ENCODE data around the gene MDFI.

DNA sequence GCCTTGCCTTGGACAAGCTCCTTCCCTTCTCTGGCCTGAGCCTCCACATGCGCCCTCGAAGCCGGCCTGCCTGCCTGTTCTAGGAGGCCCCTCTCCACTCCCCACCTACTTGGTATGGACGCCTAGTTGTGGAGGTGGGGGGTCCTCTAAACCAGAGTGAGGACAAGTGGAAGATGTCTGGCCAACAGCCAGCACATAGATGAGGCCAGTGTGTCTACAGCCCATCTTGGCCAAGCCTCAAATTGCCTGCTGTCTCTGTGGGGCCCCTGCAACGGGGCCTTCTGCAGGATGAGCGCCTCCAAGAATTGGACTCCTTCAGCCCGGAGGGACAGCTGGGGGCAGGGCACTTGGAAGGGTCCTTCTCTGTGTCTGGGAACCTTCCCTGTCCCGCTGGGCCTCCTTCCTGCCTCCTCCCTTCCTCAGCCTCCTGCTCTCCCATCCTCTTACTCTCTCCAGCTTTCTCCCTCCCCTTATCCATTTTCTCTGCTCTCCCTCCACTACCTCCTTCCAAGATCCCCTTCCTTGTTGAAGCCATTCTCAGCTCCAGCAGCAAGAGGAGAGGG lies 1.6 kb downstream of the MDFI start:
- TF ChIP-seq, protein P1, sequence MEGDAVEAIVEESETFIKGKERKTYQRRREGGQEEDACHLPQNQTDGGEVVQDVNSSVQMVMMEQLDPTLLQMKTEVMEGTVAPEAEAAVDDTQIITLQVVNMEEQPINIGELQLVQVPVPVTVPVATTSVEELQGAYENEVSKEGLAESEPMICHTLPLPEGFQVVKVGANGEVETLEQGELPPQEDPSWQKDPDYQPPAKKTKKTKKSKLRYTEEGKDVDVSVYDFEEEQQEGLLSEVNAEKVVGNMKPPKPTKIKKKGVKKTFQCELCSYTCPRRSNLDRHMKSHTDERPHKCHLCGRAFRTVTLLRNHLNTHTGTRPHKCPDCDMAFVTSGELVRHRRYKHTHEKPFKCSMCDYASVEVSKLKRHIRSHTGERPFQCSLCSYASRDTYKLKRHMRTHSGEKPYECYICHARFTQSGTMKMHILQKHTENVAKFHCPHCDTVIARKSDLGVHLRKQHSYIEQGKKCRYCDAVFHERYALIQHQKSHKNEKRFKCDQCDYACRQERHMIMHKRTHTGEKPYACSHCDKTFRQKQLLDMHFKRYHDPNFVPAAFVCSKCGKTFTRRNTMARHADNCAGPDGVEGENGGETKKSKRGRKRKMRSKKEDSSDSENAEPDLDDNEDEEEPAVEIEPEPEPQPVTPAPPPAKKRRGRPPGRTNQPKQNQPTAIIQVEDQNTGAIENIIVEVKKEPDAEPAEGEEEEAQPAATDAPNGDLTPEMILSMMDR (IDR thresholded peaks at IDR 0.05): no peak
- TF ChIP-seq EZH2phosphoT487 (IDR thresholded peaks at IDR 0.05) (no peak), EZH2 (IDR thresholded peaks at IDR 0.05) (no peak)

All from neural progenitor cell (in vitro differentiated cells).